SK-MEL-5 (cell line): Measurements from ENCODE around the gene DIP2B. TPM values are rescaled to one million over a fixed set of nuclear protein-coding genes. Genes with fewer than 3 reads are reported as not detected.

ENCODE experiments used
- DNase-seq: peaks from one replicate; pipeline ENCODE4 v3.0.0-alpha.2; 2016; ENCODE audit warnings: low read depth, low spot score
- in situ Hi-C: cut with HindIII; loops from 2 replicates; pipeline ENCODE4 v1.10.0; 2016; ENCODE audit warnings: low sequenced_read_pairs, high pct_unique_total_duplicates, low pct_unique_long_range_greater_than_20kb
- small RNA-seq, 2 experiments: library from RNA; depleted of rRNA; stranded (forward); fragments of <200 nt; gene quantifications; one replicate each; pipeline ENCODE3, GENCODE V24; 2014
- total RNA-seq: library from RNA; depleted of rRNA; stranded (reverse); fragments of >200 nt; shearing (Covaris generic); gene quantifications from 2 replicates; pipeline ENCODE4 v1.2.3, GENCODE V29; 2014; rRNA removed

The DIP2B gene
- total RNA-seq, 1 experiment from 2014 or later: 49.0 TPM

- peak; percentile 46 for DNase-seq
- in situ Hi-C loops: no loop called here
Measured at GRCh38 chr12:50778663-50779590, 274.1 kb downstream of the DIP2B start.

- no peak for DNase-seq
- in situ Hi-C loops: no loop called here
Measured at GRCh38 chr12:50780013-50780412, 275.2 kb downstream of the DIP2B start.

GRCh38 chr12:50784501-50784900, 279.7 kb downstream of the DIP2B start:
- in situ Hi-C loops: no loop called here
- no peak for DNase-seq

GRCh38 chr12:50785406-50786001, 280.7 kb downstream of the DIP2B start:
- in situ Hi-C loops: no loop called here
- no peak for DNase-seq

- no peak for DNase-seq
- in situ Hi-C loops: no loop called here
Measured at GRCh38 chr12:50786498-50787231, 281.9 kb downstream of the DIP2B start.

- in situ Hi-C loops: no loop called here
- DNase-seq: no peak
Measured at GRCh38 chr12:50787618-50788017, 282.8 kb downstream of the DIP2B start.

GRCh38 chr12:50788561-50788960, 283.8 kb downstream of the DIP2B start:
- in situ Hi-C loops: no loop called here
- no peak for DNase-seq

GRCh38 chr12:50790081-50790480, 285.3 kb downstream of the DIP2B start:
- DNase-seq: no peak
- in situ Hi-C loops: no loop called here

Small RNA genes within 50 kb of the gene (small RNA-seq; reads per million reads assigned to genes)
- 0 reads per million in 2 experiments for gene RF00019
- 0 reads per million in 2 experiments for gene RNU6-238P
- gene RNU6-769P: 0 to 0.02 reads per million in 2 experiments

Other genes starting within 250 kb of the DIP2B start
- 48.5 and 53.5 TPM in 2 replicates for gene LIMA1, start 221.5 kb upstream of the DIP2B start, total RNA-seq
- gene FAM186A, start 108.4 kb upstream of the DIP2B start, total RNA-seq: not detected in 2 replicates
- 42.2 and 44.7 TPM in 2 replicates for gene LARP4, start 104.1 kb upstream of the DIP2B start, total RNA-seq